Stimulated activated CD8-positive, alpha-beta memory T cell treated with anti-CD3 and anti-CD28 coated beads, Interleukin-12 subunit alpha, Interleukin-12 subunit beta, amount 100 ng/mL, for 4 hours (primary cell): ENCODE results near the gene JSRP1.

Experiments used
- DNase-seq: peaks from one replicate; pipeline ENCODE4 v3.0.0-alpha.2; 2020; ENCODE audit warnings: low read depth

JSRP1 gene

DNA sequence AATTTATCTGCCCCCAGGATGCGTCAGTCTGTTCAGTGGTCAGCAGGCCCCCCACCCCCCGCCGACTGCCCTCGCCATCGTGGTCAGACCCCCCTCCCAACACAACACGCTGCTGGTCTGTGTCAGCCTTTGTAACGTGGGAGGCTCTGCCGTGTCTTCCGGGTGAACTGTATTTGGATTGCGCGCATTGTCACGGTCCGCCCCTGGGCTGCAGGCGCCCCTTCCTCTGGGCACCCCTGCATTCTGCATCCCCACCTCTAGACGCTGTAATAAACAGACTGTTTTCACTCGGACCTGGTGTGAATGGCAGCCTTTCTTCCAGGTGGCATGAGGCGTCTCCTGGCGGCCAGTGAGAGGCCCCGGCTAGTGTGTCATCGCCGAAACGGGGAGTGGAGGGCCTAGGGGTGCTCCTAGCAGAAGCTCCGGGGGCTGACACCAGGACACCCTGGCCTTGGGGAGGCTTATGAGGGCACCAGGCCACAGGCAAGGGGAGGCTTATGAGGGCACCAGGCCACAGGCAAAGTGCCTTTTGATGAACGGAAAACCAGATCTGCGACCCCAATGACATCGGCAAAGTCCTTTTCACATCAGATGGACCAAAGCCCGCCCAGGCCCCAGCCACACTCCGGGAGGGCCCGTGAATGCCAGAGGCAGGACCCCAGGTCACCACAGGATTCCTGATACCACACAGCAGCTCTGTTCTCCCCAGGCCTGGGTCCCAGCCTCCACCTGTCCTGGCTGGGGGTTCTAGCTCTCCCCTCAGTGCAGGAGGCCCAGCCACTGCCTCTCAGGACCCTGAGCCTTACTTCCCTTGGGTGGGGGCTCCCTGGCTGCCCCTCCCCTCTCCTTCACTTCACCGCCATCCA lies 23.7 kb downstream of the JSRP1 start:
- no peak for DNase-seq

- no peak for DNase-seq
Observed at GRCh38 chr19:2231621-2232221, 24.5 kb downstream of the JSRP1 start.

DNA sequence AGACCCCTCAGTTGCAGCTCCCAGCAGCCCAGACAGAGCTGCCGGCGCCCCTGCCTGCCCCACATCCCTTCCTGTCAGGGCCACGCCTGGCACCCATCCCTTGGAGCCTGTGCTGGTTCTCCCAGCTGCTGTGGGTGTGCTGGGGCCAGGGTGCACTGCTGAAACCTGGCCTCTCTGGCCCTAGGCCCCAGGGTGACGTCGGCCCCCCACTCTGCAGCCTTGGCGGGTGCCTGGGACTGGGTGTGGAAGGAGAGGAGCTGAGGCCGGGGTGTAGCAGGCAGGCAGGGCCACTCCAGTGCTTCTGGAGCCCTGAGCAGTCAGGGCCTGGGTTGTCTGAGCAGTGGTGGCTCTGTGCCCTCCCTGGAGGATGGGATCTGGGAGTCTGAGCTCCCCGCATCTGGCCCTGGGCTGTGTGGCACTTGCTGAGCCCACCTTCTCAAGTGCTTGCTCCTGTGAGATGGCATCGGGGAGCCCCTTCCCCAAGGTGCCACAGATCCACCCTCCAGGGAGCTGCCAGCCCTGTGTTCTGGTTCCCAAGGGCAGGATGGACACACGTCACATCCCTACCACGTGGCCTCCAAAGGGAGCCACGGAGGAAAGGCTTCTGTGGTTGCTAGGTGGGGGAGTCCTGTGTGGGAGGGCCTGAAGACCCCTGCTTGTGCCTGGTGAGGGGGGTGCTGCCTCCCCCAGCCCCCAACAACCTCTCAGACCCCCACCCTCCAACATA lies 25.2 kb downstream of the JSRP1 start:
- no peak for DNase-seq

- DNase-seq: no peak
Observed at GRCh38 chr19:2230033-2230531, 26.1 kb downstream of the JSRP1 start.

GRCh38 chr19:2229103-2230032 lies 26.8 kb downstream of the JSRP1 start:
- no peak for DNase-seq

- DNase-seq: no peak
Observed at GRCh38 chr19:2228157-2229030, 27.8 kb downstream of the JSRP1 start.

DNA sequence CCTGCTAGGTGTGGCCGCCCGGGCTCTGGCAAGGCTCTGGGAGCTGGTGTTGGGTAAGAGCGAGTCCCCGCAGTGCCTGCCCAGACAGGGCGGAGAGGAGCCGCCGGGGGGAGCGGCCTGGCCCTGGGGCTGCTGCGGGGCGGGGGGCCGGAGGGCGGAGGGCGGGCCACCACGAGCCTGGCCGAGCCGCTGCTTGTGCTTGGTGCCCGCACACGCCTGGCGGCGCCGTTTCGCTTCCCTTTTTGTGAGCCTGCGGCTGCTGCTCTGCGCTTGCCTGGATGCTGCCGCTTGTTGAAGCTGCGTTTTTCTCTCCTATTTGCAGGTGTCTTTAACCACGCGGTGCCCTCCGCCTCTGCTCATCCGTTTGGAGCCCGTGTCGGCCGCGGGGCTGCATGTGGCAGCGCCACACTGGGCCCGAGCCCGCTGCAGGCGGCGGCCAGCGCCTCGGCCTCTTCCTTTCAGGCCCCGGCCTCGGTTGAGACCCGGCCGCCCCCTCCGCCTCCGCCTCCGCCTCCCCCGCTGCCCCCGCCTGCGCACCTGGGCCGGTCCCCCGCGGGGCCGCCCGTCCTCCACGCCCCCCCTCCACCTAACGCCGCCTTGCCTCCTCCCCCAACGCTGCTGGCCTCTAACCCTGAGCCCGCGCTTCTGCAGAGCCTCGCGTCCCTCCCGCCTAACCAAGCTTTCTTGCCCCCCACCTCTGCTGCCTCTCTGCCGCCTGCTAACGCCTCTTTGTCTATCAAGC lies 28.6 kb downstream of the JSRP1 start:
- no peak for DNase-seq

GRCh38 chr19:2226840-2227360 lies 29.3 kb downstream of the JSRP1 start:
- DNase-seq: no peak

- DNase-seq: no peak
Observed at GRCh38 chr19:2226051-2226839, 30.0 kb downstream of the JSRP1 start.

DNA sequence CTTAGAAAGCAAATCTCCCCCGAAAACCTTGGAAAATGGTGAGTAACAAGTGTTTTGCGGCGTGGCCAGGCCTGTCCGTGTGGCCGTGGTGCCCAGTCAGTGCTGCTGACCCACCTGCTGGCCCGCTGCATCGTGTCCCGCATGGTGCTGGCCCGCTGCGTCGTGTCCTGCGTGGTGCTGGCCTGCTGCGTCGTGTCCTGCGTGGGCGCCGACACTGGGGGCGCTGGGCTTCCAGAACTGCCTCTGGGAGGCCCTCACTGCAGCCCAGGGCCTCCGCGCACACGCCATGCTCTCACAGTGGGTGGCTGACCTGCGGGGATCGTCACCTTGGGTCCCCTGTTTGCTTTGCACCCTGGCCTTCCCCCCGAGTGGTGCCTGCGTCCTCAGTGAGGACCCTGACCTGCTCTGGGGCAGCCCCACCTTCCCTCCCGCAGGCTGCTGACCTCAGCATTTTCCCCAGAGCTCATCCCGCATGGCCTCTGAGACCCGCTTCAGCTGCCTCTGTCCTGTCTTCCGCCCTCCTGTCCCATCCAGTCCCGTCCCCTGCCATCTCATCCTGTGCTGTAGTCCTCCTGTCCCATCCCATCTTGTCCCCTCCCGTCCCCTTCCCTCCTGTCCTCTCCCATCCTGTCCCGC lies 30.7 kb downstream of the JSRP1 start:
- DNase-seq: no peak

DNA sequence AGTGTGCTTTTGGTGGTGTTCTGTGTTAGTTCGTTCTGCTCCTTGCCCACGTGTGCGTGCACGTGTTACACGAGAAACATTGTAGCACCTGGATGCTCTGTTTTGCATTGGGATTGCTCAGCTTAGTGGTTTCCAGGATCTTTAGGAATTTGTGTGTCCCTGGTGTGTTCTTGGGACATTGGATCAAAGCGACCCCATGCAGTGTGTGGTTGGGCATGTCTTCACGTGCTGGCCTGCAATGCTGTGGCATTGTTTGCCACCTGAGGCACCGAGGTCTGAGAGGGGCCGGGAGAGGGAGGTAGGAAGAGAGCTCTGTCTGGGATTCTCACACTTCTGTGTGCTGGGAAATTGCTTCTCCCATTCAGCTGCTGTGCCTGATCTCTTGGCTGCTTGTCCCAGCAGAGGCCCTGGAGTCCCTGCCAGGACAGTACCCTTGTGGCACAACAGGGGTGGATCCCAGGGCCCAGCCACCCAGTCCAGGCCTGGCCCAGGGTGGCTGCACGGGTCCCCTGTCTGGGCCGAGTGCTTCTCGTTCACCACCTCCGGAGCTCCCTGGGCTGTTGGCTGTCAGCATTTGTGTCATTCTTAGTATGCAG lies 31.4 kb downstream of the JSRP1 start:
- no peak for DNase-seq

DNA sequence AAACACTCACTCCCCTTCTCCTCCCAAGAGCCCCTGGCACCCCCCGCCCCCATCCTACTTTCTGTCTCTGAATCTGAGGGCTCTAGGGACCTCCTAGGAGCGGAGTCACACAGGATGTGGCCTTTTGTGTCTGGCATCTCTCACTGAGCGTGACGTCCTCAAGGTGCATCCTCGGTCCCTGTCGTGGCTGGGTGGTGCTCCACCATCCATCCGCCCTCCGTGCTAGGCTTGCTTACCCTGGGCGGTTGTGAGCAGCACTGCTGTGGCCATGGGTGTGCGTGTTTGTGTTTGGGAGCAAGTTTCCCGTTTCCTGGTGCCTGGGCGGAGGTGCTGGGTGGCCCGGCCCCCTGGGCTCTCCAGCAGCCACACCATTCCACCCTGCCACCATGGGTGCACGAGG lies 32.3 kb downstream of the JSRP1 start:
- DNase-seq: no peak

DNA sequence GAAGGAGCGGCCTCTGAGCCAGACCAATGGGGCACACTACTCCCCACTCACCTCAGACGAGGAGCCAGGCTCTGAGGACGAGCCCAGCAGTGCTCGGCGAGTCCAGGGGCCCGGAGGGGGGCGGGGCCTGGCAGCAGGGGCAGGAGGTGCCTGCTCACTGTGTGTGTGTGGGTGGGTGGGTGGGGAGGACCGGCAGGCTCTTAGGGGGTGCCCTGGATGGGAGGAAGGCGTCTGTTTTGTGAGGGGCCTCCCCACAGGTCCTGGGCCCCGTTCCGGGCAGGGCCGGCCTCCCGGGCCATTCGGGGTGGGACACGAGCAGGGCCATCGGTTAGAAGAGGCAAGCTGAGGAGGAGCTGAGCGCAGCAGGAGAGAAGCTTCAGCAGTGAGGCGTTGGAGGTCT lies 32.8 kb downstream of the JSRP1 start:
- no peak for DNase-seq

- no peak for DNase-seq
Observed at GRCh38 chr19:2221918-2222317, 34.3 kb downstream of the JSRP1 start.

DNA sequence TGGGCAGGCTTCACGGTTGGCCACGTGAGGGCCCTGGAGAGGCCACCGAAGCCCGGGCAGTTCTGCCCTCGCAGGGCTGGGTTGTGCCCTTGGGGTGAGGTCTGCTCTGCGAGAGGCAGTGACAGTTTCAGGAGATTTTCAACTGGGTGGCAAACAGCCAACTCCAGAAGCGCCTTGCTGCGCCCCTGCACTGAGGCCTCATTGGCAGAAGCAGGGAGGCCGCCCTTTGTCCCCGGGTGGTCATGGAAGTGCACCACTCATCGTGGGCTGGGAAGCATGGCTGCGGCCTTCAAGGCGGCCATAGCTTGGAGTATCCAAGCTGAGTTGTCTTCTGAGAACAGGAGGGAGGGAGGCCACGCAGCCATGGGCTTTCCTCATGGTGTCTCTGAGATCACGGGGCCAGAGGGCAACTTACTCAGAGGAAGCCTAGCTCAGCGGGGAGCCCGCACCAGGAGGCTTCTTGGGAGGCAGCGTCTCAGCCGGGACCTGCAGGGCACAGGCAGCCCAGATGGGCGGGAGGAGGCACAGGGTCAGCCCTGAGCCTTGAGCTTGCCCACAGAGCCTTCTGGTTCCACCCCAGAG lies 34.9 kb downstream of the JSRP1 start:
- no peak for DNase-seq

DNA sequence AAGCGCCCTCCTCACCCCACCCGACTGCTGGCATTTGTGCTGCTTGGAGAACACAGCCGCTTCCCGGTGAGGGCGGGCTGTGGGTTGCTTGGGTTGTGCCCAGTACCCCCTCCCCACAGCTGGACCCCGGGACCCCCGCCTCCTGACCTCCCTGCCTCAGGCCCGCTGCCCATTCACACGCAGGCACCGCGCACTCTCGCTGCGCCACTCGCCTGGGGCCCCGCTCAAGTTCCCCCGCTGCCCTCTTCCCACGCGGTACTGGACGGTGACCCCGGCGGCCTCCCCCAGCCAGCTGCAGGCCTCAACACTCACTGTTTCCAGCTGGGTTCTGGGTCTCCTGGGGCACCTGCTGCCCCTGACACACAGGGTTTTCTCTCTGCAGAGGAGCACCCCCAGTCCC lies 36.5 kb downstream of the JSRP1 start:
- DNase-seq: no peak

DNA sequence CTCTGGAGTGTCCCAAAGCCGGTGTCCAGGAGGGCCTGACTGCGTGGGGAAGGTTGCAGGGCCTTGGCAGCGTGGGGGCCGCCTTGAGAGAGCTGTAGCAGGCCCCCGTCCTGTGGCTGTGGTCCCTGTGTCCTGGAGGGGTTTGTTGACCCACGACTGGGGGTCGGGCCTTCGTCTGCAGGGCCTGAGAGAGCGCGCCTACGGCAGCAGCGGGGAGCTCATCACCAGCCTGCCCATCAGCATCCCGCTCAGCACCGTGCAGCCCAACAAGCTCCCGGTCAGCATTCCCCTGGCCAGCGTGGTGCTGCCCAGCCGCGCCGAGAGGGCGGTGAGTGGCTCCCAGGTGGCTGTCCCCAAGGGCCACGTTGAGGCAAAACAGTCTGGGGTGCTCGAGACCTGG lies 38.6 kb downstream of the JSRP1 start:
- DNase-seq: no peak
